ENCODE measurements around the gene ERC2.

ERC2 gene

GRCh38 chr3:55482496-55483195 is 985.6 kb downstream of the ERC2 start:
- no peak for FAIRE-seq

- no peak for FAIRE-seq
Measured at GRCh38 chr3:55481744-55482495, 986.3 kb downstream of the ERC2 start.

- FAIRE-seq: no peak
Measured at GRCh38 chr3:55480911-55481743, 987.1 kb downstream of the ERC2 start.

- FAIRE-seq: no peak
Measured at GRCh38 chr3:55477306-55478303, 990.7 kb downstream of the ERC2 start.

- no peak for FAIRE-seq
Measured at GRCh38 chr3:55476515-55476914, 991.8 kb downstream of the ERC2 start.

GRCh38 chr3:55474213-55474632 is 994.0 kb downstream of the ERC2 start:
- no peak for FAIRE-seq

- no peak for FAIRE-seq
Measured at GRCh38 chr3:55473788-55474187, 994.5 kb downstream of the ERC2 start.

GRCh38 chr3:55471522-55472280 is 996.6 kb downstream of the ERC2 start:
- no peak for FAIRE-seq

GRCh38 chr3:55471084-55471483 is 997.2 kb downstream of the ERC2 start:
- FAIRE-seq: no peak

- FAIRE-seq: no peak
Measured at GRCh38 chr3:55469957-55470526, 998.2 kb downstream of the ERC2 start.

- no peak for FAIRE-seq
Measured at GRCh38 chr3:55468251-55468650, 1000.0 kb downstream of the ERC2 start.

- FAIRE-seq: no peak
Measured at GRCh38 chr3:55467099-55467498, 1001.2 kb downstream of the ERC2 start.

GRCh38 chr3:55466526-55466925 is 1001.7 kb downstream of the ERC2 start:
- FAIRE-seq: no peak

GRCh38 chr3:55461896-55462295 is 1006.4 kb downstream of the ERC2 start:
- no peak for FAIRE-seq

- no peak for FAIRE-seq
Measured at GRCh38 chr3:55459838-55460237, 1008.4 kb downstream of the ERC2 start.

All from endometrium (tissue), 2 donors.